HG03342 (cell line): Measurements from ENCODE around the gene LRIF1.

Experiments
- ATAC-seq: cut with Tn5 transposase; IDR thresholded peaks from one replicate; pipeline ENCODE4 v1.9.1; 2021; ENCODE audit warnings: mild to moderate bottlenecking, moderate library complexity; ENCODE audit not compliant: unreplicated experiment

The LRIF1 gene

GRCh38 chr1:110897681-110898080, 66.0 kb downstream of the LRIF1 start:
- ATAC-seq = no peak
